ENCODE measurements around the gene MRPS18A.

Gene MRPS18A

DNA sequence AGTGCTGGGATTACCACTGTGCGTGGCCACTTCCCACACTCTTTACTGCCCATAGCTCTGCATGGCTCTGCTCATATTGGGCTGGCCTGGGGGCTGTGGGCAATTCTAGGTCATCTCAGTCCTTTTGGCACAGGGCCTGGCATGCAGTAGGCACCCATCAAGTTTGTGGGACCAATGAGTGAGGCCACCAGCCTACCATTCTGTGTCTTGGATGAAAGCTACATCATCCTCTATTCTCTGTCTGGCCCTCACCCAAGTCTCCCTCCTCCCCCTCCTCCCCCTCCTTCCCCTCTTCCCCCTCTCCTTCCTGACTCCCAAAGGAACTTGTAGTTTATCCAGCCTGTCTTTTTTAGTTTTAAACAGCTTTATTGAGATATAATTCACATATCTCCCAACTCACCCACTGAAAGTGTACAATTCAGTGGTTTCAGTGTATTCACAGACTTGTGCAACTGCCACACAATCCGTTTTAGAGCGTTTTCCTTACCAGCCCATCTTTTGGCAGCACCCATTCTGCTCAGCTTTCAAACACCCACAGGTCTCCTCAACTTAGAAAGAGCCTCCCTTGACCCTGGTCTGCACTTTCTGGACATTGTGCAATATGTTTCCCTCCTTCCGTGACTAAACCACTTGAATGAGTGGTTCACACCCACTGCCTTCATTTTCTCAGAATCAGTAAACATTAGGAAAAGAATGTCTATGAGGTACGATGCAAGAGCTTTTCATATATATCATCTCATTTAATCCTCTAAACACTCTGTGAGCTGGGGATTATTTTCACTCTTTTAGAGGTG is 21.5 kb upstream of the MRPS18A start:
- no peaks in the 10 kb centered on the region for H4K20me1 ChIP-seq (ENCODE audit: insufficient read depth, low read length)
- no peaks in the 10 kb centered on the region for H3K79me2 ChIP-seq (ENCODE audit: insufficient read depth, low read length)
- H3K9me3 ChIP-seq (ENCODE audit: low read length) = no peaks in the 10 kb centered on the region
- no peaks in the 10 kb centered on the region for H3K27me3 ChIP-seq (ENCODE audit: insufficient read depth, low read length)
- H3K27ac ChIP-seq (ENCODE audit: low read depth, low read length, poor library complexity, severe bottlenecking) = no peak overlapping the region
- no peak overlapping the region for H3K4me3 ChIP-seq (ENCODE audit: low read depth, low read length, poor library complexity, severe bottlenecking)
- no peak overlapping the region for H3K9ac ChIP-seq (ENCODE audit: low read length)
- TF ChIP-seq EZH2 (IDR thresholded peaks at IDR 0.05; ENCODE audit: borderline replicate concordance, low read length) = no peak
- TF ChIP-seq, protein P1, sequence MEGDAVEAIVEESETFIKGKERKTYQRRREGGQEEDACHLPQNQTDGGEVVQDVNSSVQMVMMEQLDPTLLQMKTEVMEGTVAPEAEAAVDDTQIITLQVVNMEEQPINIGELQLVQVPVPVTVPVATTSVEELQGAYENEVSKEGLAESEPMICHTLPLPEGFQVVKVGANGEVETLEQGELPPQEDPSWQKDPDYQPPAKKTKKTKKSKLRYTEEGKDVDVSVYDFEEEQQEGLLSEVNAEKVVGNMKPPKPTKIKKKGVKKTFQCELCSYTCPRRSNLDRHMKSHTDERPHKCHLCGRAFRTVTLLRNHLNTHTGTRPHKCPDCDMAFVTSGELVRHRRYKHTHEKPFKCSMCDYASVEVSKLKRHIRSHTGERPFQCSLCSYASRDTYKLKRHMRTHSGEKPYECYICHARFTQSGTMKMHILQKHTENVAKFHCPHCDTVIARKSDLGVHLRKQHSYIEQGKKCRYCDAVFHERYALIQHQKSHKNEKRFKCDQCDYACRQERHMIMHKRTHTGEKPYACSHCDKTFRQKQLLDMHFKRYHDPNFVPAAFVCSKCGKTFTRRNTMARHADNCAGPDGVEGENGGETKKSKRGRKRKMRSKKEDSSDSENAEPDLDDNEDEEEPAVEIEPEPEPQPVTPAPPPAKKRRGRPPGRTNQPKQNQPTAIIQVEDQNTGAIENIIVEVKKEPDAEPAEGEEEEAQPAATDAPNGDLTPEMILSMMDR (IDR thresholded peaks at IDR 0.05; ENCODE audit: low read length) = no peak
- H3K9me2 ChIP-seq (ENCODE audit: low read depth, low read length) = no peaks in the 10 kb centered on the region
- H3K36me3 ChIP-seq (ENCODE audit: insufficient read depth, low read length) = no peaks in the 10 kb centered on the region
- no peak overlapping the region for H3K4me2 ChIP-seq (ENCODE audit: low read length)
- no peak overlapping the region for H2AFZ ChIP-seq (ENCODE audit: low read length)
- H3K4me1 ChIP-seq (ENCODE audit: insufficient read depth, low read length, severe bottlenecking) = peaks cover 31% of the 10 kb centered on the region
- H3F3A ChIP-seq (ENCODE audit: insufficient read depth, low read length) = no peaks in the 10 kb centered on the region

DNA sequence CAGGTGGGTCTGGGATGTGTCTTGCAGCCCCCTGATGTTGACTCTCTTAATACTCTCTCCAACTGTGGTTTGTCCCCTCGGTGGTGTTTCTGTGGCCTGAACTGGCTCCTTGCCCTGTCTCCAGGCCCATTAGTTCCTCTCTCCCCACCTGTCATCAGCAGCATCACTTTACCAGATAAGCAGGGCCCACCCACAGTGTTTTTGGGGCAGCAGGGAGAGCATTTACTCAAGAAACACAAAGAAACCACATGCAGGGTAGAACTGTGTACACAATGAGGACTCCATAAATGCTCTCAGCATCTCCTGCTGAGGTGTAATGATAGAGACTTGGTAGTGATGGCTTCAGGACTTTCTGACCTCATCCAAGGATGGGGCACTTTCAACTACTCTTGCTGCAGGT is 20.2 kb upstream of the MRPS18A start:
- Histone ChIP-seq H3K36me3 (ENCODE audit: insufficient read depth, low read length) (no peaks in the 10 kb centered on the region), H3K4me3 (ENCODE audit: low read depth, low read length, poor library complexity, severe bottlenecking) (no peak overlapping the region), H3K27me3 (ENCODE audit: insufficient read depth, low read length) (no peaks in the 10 kb centered on the region), H4K20me1 (ENCODE audit: insufficient read depth, low read length) (no peaks in the 10 kb centered on the region), H3K4me2 (ENCODE audit: low read length) (no peak overlapping the region), H3K4me1 (ENCODE audit: insufficient read depth, low read length, severe bottlenecking) (peaks cover 34% of the 10 kb centered on the region), H3K9me2 (ENCODE audit: low read depth, low read length) (no peaks in the 10 kb centered on the region), H3K79me2 (ENCODE audit: insufficient read depth, low read length) (no peaks in the 10 kb centered on the region), H2AFZ (ENCODE audit: low read length) (no peak overlapping the region), H3K27ac (ENCODE audit: low read depth, low read length, poor library complexity, severe bottlenecking) (no peak overlapping the region), H3K9ac (ENCODE audit: low read length) (no peak overlapping the region), H3K9me3 (ENCODE audit: low read length) (no peaks in the 10 kb centered on the region), H3F3A (ENCODE audit: insufficient read depth, low read length) (no peaks in the 10 kb centered on the region)
- TF ChIP-seq, protein P1 (IDR thresholded peaks at IDR 0.05; ENCODE audit: low read length) = no peak
- TF ChIP-seq EZH2 (IDR thresholded peaks at IDR 0.05; ENCODE audit: borderline replicate concordance, low read length) = no peak

DNA sequence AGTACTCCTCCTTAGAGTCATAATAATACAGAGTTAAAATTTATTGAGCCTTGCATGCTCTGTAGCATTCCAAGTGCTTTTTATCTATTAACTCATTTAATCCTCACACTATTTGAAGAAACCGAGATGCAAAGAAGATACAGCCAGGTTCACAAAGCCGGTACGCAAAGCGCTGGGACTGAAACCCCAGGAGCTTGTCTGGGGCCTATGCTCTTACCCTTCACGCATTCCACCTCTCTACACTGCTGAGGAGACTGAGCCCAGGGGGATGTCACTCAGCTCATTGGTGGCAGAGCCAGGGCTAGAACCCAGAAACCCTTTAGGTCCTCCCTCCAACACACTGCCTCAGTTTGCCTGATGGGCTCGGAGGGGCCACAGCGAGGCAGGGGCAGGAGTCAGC is 19.7 kb upstream of the MRPS18A start:
- Histone ChIP-seq H3K4me3 (ENCODE audit: low read depth, low read length, poor library complexity, severe bottlenecking) (no peak overlapping the region), H3K36me3 (ENCODE audit: insufficient read depth, low read length) (no peaks in the 10 kb centered on the region), H3K4me1 (ENCODE audit: insufficient read depth, low read length, severe bottlenecking) (peaks cover 38% of the 10 kb centered on the region), H3K79me2 (ENCODE audit: insufficient read depth, low read length) (no peaks in the 10 kb centered on the region), H3K9ac (ENCODE audit: low read length) (no peak overlapping the region), H4K20me1 (ENCODE audit: insufficient read depth, low read length) (no peaks in the 10 kb centered on the region), H3K27me3 (ENCODE audit: insufficient read depth, low read length) (no peaks in the 10 kb centered on the region), H2AFZ (ENCODE audit: low read length) (no peak overlapping the region), H3F3A (ENCODE audit: insufficient read depth, low read length) (no peaks in the 10 kb centered on the region), H3K9me2 (ENCODE audit: low read depth, low read length) (no peaks in the 10 kb centered on the region), H3K4me2 (ENCODE audit: low read length) (no peak overlapping the region), H3K27ac (ENCODE audit: low read depth, low read length, poor library complexity, severe bottlenecking) (no peak overlapping the region), H3K9me3 (ENCODE audit: low read length) (no peaks in the 10 kb centered on the region)
- TF ChIP-seq EZH2 (IDR thresholded peaks at IDR 0.05; ENCODE audit: borderline replicate concordance, low read length) = no peak
- TF ChIP-seq, protein P1 (IDR thresholded peaks at IDR 0.05; ENCODE audit: low read length) = no peak
